NCI-H82 (cell line): ENCODE data around the gene ZCWPW1.
"Not testable (repeated sequence)": the region's sequence is repeated elsewhere in the genome, so short reads cannot be mapped to it uniquely, and the experiment has no call there.

Source experiments
- DNase-seq: peaks from one replicate; lab custom pipeline; 2025; lab: John Stamatoyannopoulos, UW

Gene ZCWPW1

DNA sequence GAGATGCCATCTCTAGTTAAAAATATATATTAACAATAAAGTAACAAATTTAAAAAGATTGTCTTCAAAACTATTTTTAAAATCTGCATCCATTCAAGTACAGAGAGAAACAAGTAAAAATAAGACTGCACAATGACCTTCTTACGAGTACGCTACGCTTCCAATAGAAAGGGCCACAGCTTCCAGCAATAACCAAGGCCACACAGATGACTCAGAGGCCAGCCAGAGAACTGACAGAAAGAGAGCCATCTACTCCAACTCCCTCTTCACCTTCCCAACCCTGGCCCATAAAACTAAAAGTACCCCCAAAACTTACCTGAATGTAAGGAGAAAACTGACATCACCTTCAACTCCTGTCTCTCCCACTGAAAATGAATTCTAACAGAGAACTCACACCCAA lies 28.5 kb downstream of the ZCWPW1 start:
- DNase-seq, result no peak

DNA sequence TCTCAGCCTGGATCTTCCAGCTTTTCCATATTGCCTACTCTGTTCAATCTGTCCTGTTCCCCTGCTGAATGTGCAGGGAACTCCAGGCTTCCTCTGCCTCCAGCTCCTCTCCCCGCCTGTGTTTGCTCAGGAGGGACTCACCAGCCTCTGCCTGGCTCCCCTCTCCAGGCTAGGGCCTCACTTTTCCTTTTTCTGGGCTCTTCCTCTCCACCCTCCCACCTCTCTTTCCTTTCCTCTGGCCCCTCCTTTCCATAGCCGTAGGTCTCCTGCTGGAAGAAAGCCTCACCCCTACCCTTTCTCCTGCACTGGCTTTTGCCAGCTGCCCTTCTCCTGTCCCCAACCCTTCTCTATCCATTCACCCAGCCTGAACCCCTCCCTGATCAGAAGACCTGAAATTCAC lies 30.3 kb downstream of the ZCWPW1 start:
- no peak for DNase-seq

DNA sequence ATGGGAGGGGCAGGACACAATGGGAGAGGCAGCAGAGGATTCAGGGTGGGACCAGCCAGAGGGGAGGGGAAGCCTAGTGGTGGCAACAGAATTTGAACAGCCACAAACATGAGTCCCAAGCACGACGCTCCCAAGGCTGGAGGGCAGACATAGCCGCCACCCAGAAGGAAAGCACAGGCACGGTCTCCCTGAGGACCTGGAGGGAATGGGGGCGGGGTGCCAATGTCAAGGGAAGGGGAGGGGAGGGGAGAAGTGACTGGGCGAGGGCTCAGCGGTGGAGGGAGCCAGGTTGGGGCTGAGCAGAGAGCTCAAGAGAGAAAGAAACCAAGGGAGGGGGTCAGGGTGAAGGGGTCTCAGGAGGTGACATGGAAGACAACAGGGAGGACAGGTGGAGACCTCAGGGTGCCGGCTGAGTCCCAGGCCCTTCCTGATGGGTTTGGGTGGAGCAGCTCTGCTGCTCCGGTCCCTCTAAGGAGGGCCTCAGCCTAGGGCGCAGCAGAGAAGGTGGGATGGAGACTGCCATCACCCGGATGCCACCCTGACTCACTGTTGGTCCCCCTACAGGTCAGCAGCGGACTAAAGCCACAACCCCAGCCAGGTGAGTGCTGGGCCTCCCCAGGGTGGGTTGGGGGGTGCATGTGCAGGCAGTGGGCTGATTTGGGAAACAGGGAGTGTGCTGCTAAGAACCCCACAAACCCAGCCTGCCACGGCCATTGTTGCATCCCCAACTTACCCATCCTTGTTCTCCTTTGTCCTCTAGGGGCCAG lies 31.0 kb downstream of the ZCWPW1 start:
- DNase-seq, result peak; percentile 42

DNA sequence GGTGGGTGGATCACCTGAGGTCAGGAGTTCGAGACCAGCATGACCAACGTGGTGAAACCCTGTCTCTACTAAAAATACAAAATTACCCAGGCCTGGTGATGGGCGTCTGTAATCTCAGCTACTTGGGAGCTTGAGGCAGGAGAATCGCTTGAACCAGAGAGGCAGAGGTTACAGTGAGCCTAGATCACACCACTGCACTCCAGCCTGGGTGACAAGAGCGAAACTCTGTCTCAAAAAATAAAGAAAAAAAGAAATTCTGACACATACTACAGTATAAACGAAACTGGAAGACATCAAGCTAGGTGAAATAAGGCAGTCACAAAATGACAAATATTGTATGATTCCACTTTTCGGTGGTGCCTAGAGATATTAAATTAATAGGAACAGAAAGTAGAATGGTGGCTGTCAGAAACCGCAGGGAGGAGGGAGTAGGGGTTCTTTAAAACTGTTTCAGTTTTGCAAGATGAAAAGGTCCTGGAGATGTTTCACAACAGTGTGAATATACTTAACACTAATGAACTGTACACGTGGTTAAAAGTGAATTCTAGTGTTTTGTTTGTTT lies 32.0 kb downstream of the ZCWPW1 start:
- DNase-seq, result no peak

DNA sequence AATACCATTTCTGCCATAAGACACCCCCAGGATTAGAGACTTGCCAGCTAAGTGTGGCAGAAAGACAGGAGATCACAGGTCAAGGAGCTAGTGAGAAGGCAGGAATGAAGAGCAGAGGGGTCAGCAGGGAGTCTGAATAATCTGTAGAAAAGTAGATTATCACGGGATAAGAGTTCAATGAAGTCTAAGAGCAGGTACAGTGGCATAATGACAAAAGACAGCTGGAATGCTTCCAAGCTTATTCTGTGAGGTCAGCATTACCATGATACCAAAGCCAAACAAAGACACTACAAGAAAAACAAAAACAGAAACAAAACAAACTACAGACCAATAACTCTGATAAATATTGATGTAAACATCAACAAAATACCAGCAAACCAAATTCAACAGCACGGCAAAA lies 34.4 kb downstream of the ZCWPW1 start:
- DNase-seq, result peak; percentile 90

DNA sequence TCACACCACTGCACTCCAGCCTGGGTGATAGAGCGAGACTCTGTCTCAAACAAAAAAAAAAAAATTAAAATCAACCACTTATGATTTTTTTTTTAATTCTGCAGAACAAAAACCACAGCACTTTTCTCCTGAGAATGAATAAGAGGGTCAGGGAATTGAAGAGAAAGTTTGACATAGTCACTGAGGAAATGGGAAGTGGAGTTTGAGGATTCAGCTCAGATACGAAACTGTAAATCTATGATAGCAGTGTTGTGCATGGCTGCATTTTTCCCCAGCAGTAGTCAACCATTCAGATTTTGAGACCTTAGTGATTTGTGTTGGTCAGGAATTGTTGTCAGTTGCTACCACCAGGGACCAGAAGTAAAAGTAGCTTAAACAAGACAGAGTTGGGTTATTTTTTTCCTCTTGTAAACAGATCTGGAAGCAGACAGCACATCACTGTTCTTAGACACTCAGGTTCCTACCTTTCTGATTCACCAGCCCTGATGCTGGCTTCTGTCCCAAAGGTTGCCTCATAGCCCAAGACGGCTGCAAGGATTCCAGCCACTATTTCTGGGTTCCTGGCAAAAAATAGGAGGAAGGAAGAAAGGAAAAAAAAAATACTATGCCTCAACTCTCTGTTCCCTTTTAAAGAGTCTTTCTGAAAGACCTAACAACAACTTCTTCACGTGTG lies 35.1 kb downstream of the ZCWPW1 start:
- no peak for DNase-seq

DNA sequence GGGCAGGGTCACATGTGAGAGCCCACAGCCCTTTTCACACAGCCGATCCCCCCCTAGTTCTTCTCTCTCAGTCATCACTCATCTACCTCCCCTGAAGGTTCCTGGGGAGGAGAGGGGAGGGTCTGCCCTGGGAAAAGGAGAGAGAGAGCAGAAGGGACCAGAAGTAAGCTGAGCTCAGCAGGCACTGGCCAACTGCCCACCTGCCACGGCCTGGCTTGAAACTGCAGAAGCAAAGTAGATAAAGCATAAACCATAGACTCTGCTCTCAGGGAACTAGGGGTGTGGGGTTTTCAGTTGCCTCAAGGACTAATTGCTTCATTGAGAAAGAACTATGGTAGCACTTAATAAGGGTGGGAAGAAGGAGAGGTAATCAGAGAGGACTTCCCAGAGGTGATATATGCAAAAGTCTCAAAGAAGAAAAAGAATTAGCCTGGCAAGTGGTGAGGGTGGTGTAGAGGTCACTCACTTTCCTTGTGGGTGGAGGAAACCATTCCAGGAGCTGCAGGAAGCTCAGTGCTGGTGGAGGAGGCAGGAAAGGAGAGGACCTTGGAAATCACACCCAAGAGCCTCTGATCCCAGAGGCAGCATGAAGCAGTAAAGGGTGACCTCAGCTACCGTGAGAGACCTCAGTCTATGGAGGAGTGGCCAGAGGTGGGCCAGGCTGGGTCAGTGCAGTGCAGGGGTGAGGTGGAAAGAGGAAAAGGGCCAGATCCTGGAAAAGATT lies 38.1 kb downstream of the ZCWPW1 start:
- DNase-seq, result no peak

DNA sequence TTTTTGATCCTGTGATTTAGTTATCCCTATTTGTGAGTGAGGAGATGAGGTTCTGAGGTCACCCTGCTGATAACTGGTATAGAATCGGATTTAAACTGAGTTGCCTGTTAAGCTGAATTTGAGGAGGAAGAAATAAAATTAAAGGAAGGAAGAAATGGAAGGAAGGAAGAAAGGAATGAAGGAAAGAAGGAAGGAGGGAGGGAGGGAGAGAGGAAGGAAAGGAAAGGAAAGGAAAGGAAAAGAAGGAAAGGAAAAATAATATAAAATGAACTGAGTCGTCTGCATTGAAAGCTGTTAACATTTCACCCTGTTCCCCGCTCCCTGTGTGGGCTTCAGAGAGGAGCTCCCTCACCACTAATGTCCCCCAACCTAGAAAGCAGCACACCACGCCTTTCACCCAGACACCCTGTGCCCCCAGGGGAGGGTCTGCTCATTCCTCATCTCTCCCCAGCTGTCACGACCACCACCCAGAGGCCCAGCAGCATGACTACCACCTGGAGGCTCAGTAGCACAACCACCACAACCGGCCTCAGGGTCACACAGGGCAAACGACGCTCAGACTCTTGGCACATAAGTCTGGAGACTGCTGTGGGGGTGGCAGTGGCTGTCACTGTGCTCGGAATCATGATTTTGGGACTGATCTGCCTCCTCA lies 38.9 kb downstream of the ZCWPW1 start:
- peak; percentile 29 for DNase-seq

DNA sequence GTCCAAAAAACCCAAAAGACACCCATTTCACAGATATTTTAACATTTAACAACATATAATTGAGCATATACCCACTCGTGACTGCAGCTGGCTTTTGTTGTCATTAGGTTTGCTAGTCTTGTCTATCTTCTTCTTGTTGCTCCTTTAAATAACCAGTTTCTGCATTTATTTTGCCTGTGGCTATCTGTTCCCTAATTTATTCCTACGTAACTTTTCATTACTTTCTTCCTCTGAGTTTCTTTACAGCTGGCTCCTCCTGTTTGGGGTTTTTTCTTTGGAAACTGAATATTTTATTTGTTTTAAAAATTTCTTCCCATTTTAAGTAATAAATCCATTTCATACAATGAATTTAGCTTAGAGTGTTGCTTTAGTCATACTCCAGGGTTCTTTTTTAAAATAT lies 40.8 kb downstream of the ZCWPW1 start:
- no peak for DNase-seq

DNA sequence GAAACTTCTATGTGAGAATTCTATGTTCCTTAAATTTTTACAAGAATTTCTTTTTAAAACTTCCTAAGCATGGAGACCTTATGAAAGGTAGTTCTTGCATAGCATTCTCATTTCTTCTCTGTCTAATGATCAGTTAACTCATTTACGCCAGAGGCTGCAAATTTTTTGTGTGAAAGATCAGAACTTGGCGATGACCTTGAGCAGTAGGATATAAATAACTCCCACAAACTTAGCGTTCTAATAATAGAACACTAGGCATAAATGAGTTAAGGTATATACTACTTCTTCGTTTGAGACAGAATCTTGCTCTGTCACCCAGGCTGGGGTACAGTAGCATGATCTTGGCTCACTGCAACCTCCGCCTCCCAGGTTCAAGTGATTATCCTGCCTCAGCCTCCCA lies 41.6 kb downstream of the ZCWPW1 start:
- DNase-seq, result no peak

DNA sequence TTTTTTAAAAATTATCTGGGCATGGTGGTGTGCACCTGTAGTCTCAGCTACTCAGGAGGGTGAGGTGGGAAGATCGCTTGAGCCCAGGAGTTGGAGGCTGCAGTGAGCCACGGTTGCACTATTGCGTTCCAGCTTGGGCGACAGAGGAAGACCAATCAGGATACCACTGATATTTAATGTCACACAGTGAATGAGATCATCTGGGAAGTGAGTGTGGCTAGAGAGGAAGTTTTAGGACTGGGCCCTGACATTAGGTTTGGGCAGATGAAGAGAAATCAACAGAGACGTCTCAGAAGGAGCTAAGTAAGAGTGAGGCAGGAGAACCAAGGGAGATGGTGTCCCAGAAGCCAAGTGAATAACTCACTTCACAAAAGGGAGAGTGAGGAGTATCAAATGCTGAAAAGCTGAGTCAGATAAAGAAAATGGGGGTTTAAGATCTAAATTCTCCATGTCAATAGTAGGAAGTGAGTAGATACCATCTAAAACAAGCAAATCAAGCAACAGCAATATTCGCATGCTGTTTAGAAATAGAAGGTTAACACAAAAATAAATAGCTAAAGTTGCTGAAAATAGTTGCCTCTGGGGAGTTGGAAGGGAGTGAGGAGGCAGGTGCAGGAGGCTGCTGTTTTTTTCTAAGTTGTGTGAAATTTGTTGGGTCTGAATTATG lies 43.7 kb downstream of the ZCWPW1 start:
- no peak for DNase-seq

DNA sequence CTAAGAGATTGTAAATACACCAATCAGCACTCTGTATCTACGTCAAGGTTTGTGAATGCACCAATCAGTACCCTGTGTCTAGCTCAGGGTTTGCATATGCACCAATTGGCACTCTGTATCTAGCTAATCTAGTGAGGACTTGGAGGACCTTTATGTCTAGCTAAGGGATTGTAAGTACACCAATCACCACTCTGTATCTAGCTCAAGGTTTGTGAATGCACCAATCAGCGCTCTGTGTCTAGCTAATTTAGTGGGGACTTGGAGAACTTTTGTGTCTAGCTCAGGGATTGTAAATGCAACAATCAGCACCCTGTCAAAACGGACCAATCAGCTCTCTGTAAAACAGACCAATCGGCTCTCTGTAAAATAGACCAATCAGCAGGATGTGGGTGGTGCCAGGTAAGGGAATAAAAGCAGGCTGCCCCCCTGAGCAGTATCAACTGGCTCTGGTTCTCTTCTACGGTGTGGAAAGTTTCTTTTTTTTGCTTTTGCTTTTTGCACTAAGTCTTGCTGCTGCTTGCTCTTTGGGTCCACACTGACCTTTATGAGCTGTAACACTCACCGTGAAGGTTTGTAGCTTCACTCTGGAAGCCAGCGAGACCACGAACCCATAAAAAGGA lies 46.2 kb downstream of the ZCWPW1 start:
- DNase-seq, result not testable (repeated sequence)

DNA sequence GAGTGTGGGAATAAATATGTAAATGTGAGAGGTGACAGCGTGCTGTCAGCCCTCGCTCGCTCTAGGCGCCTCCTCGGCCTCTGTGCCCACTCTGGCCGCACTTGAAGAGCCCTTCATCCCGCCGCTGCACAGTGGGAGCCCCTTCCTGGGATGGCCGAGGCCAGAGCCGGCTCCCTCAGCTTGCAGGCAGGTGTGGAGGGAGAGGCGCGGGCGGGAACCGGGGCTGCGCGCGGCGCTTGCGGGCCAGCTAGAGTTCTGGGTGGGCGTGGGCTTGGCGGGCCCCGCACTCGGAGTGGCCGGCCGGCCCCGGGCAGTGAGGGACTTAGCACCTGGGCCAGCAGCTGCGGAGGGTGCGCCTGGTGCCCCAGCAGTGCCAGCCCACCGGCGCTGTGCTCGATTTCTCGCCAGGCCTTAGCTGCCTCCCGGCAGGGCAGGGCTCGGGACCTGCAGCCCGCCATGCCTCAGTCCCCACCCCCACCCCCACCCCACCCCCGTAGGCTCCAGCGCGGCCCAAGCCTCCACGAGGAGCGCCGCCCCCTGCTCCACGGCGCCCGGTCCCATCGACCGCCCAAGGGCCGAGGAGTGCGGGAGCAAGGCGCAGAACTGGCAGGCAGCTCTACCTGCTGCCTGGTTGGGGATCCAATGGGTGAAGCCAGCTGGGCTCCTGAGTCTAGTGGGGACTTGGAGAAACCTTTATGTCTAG lies 46.8 kb downstream of the ZCWPW1 start:
- DNase-seq, result not testable (repeated sequence)

DNA sequence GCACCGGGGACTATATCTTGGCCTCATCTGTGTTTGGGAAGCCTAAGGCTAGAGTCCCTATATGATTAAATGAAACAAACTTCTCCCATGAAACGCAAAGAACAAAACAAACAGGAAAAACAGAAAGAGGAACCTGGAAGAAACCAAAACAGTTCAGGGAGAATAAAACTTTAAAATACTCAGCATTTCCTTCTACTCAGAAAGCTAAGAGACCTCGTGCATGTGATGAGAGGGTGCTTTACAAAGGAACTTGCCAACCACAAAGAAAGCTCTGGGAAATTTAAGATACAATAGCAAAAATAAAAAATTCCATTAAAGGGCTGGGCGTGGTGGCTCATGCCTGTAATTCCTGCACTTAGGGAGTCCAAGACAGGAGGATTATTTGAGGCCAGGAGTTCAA lies 48.3 kb downstream of the ZCWPW1 start:
- no peak for DNase-seq

DNA sequence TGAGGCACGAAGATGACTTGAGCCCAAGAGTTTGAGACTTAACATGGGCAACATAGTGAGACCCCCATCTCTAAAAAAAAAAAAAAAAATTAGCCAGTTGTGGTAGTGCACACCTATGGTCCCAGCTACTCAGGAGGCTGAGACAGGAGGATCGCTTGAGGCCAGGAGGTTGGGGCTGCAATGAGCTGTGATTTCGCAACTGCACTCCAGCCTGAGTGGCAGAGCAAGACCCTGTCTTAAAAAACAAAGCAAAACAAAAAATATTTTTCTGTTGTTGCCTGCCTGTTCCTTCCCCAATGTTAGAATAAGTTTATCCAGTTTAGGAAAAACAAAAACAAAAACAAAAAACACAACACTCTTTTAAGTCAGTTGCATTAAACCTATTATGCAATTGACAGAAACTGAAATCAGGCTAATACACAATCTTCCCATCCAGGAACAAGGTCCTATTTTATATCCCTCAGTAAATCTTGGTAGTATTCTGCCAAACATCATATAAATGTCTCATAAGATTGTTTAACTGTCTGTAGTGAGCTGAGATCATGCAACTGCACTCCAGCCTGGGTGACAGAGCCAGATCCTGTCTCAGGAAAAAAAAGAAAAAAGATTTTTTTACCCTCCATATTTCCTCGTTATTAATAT lies 50.3 kb downstream of the ZCWPW1 start:
- no peak for DNase-seq

DNA sequence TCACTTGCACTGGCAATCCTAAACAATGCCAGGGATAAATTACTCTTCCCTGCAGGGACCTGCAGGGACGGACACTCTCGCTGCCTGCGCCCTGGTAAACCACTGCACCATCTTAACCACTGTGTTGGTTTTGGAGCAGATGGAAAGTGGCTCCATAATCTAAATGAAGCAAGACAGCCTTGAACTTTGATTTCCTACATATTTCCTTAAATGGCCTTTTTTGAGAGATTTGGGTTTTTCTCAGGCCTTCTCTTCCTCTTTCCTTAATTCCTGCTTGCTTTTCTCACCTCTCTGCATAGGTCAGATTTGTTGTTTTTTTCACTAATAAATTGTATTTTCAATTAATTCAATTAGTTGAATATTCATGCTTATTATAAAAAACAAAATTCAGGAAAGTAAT lies 52.4 kb downstream of the ZCWPW1 start:
- no peak for DNase-seq

DNA sequence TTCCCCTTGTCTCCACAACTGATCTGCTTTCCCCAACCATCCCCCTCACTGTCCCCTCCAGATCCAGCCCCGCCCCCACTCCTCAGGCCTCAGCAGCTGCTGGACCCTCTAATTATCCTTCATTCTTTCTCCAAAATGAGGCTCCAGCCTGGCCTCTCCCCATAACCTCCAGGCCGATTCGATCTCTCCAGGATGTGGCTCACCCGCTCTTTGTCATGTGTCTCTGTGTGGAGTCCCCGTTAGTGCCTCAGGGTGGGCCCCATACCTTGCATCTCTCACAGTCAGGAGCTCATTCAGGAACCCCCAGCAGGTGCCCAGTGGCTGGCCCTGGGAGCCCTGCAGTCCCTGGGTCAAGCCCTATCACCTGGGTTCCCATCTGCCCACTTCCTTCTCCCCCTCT lies 53.9 kb downstream of the ZCWPW1 start:
- DNase-seq, result no peak

DNA sequence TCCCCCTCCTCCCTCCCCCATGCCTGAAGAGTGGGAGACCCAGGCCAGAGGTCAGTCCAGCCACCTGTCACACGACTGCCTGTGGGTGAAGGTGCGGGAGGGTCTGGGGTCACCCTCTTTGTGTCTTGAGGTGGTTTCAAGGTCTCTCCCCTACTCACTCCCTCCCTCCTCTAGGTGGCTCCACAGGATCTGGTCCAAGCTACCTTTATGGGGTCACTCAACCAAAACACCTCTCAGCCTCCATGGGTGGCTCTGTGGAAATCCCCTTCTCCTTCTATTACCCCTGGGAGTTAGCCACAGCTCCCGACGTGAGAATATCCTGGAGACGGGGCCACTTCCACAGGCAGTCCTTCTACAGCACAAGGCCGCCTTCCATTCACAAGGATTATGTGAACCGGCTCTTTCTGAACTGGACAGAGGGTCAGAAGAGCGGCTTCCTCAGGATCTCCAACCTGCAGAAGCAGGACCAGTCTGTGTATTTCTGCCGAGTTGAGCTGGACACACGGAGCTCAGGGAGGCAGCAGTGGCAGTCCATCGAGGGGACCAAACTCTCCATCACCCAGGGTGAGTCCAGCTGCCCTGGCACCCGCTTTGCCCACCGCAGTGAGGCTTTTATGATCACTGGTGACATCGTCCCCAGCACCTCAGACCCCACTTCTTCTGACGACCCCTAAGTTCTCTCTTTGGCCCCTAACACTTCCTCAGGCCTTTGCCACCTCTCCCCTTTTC lies 54.5 kb downstream of the ZCWPW1 start:
- peak; percentile 54 for DNase-seq

DNA sequence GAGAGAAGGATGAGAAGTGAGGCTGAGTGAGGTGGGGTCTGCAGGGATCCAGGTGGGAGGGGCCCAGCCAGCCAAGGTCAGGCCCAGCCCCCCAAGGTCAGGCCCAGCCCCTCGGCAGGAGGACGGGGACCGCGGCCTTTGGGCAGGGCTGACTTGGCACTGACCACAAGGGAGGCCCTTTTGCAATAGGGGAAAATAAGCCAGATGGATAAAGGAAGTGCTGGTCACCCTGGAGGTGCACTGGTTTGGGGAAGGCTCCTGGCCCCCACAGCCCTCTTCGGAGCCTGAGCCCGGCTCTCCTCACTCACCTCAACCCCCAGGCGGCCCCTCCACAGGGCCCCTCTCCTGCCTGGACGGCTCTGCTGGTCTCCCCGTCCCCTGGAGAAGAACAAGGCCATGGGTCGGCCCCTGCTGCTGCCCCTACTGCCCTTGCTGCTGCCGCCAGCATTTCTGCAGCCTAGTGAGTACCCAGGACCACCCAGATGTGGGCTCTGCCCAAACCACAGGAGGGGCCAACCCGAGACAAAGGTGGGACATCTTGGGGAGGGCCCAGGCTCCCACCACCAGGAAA lies 55.2 kb downstream of the ZCWPW1 start, which contains the start of gene PILRA:
PILRA (plus strand) TSS at position 227 of the 571 bp plus-strand sequence; CDS start at position 397, 170 bp downstream.
- DNase-seq, result no peak
